HL-60 (cell line): ENCODE data around the gene DERL3.

Experiments
- DNase-seq, 2 experiments: peaks; one replicate each; pipeline ENCODE4 v3.0.0-alpha.2; 2010 to 2020; ENCODE audit warnings: low read depth in 1 of 2, low spot score in 1 of 2
- H3K27ac ChIP-seq: fragments of 250-450 bp; sonication (Bioruptor Pico); replicated peaks from 2 replicates; pipeline ENCODE4 v1.5.1; 2020; ENCODE audit warnings: mild to moderate bottlenecking, moderate library complexity
- H3K27me3 ChIP-seq: fragments of 250-450 bp; sonication (Bioruptor Pico); 2 replicates; pipeline ENCODE4 v1.5.1; 2021; ENCODE audit warnings: mild to moderate bottlenecking, moderate library complexity; ENCODE audit not compliant: insufficient read depth, poor library complexity, severe bottlenecking
- H3K4me3 ChIP-seq: replicated peaks from 2 replicates; pipeline ENCODE4 v1.5.1; 2011; ENCODE audit warnings: mild to moderate bottlenecking, control low read depth, low read length; ENCODE audit not compliant: insufficient read depth
- GABPA ChIP-seq: IDR thresholded peaks from 2 replicates; pipeline ENCODE4 v1.6.1; 2012; ENCODE audit warnings: low read depth
- POLR2AphosphoS5 ChIP-seq: IDR thresholded peaks from 2 replicates; pipeline ENCODE4 v1.6.1; 2012; ENCODE audit warnings: low read depth
- SPI1 ChIP-seq: IDR thresholded peaks from 2 replicates; pipeline ENCODE4 v1.6.1; 2012; ENCODE audit warnings: low read depth, mild to moderate bottlenecking, borderline replicate concordance
- TF ChIP-seq, protein P1 (sequence below): IDR thresholded peaks from 2 replicates; pipeline ENCODE4 v1.6.1; 2012; ENCODE audit warnings: low read depth; ENCODE audit not compliant: insufficient replicate concordance
- TF ChIP-seq, protein P2 (sequence below): IDR thresholded peaks from one replicate; pipeline ENCODE4 v1.5.1; 2011; ENCODE audit warnings: low read length, control low read depth, inconsistent platforms; ENCODE audit not compliant: insufficient read depth

DERL3 gene

DNA sequence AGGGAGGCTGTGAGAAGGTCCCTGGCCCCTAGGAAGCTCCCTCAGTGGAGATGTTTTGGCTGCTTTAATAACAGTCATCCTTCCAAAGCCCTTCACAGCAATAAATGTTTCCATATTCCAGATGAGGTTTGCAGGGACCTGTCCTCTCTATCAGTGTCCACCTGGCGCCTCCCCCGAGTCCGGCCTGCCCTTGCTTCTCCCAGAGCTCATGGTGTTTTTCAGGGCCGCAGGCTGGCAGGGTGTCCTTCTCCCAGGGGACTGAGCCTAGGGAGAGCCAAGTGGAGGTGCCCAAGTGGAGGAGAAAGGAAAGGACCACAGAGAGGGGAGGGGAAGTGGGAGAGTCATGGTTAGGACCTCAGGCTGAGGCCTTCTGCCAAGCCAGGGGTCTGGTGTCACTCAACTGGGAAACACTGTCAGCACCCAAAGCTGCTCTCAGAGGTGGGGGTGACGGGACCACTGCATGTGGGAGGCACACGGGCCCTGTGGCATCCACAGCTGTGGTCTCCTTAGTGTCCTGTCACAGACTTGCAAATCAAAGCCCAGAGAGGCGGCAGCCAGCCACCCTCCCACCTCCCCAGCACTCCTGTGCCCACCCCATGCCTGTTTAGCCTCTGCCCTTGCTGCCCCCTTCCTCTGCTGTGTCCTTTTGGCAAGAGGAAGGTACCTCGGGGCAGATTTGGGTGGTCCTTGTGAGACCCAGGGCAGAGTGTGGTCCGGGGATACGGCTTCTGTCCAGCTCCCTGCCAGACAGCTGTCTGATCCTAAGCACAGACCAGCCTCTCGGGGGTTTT lies 6.4 kb downstream of the DERL3 start:
- H3K27me3 ChIP-seq: no peaks in the 10 kb centered on the region
- H3K27ac ChIP-seq: no peak overlapping the region
- DNase-seq: no peak
- H3K4me3 ChIP-seq: no peak overlapping the region
- TF ChIP-seq, protein P1, sequence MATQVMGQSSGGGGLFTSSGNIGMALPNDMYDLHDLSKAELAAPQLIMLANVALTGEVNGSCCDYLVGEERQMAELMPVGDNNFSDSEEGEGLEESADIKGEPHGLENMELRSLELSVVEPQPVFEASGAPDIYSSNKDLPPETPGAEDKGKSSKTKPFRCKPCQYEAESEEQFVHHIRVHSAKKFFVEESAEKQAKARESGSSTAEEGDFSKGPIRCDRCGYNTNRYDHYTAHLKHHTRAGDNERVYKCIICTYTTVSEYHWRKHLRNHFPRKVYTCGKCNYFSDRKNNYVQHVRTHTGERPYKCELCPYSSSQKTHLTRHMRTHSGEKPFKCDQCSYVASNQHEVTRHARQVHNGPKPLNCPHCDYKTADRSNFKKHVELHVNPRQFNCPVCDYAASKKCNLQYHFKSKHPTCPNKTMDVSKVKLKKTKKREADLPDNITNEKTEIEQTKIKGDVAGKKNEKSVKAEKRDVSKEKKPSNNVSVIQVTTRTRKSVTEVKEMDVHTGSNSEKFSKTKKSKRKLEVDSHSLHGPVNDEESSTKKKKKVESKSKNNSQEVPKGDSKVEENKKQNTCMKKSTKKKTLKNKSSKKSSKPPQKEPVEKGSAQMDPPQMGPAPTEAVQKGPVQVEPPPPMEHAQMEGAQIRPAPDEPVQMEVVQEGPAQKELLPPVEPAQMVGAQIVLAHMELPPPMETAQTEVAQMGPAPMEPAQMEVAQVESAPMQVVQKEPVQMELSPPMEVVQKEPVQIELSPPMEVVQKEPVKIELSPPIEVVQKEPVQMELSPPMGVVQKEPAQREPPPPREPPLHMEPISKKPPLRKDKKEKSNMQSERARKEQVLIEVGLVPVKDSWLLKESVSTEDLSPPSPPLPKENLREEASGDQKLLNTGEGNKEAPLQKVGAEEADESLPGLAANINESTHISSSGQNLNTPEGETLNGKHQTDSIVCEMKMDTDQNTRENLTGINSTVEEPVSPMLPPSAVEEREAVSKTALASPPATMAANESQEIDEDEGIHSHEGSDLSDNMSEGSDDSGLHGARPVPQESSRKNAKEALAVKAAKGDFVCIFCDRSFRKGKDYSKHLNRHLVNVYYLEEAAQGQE: no peak
- TF ChIP-seq, protein P2, sequence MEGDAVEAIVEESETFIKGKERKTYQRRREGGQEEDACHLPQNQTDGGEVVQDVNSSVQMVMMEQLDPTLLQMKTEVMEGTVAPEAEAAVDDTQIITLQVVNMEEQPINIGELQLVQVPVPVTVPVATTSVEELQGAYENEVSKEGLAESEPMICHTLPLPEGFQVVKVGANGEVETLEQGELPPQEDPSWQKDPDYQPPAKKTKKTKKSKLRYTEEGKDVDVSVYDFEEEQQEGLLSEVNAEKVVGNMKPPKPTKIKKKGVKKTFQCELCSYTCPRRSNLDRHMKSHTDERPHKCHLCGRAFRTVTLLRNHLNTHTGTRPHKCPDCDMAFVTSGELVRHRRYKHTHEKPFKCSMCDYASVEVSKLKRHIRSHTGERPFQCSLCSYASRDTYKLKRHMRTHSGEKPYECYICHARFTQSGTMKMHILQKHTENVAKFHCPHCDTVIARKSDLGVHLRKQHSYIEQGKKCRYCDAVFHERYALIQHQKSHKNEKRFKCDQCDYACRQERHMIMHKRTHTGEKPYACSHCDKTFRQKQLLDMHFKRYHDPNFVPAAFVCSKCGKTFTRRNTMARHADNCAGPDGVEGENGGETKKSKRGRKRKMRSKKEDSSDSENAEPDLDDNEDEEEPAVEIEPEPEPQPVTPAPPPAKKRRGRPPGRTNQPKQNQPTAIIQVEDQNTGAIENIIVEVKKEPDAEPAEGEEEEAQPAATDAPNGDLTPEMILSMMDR: no peak
- TF ChIP-seq POLR2AphosphoS5 (no peak), GABPA (no peak), SPI1 (no peak)

DNA sequence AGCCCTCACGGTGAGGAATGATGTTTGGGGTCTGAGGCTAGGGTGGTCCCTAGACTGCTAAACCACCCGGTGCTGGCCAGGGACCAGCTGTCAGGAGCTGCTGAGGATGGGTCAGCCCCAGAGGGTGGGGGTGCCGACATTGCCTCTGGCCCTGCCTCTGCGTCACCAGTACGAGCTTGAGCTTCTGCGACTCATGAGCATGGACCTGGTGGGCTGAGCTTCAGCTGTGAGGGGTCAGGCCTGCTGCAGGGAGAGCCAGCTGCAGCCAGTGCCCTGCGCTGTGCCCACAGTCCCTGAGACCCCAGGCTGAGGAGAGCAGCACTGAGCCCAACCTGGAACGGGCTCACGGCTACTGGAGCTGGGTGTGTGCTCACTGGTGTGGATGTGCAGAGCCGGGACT lies 7.0 kb downstream of the DERL3 start:
- TF ChIP-seq GABPA (no peak), POLR2AphosphoS5 (no peak), SPI1 (no peak)
- TF ChIP-seq, protein P1: no peak
- TF ChIP-seq, protein P2: no peak
- no peak for DNase-seq
- Histone ChIP-seq H3K27me3 (no peaks in the 10 kb centered on the region), H3K4me3 (no peak overlapping the region), H3K27ac (no peak overlapping the region)

DNA sequence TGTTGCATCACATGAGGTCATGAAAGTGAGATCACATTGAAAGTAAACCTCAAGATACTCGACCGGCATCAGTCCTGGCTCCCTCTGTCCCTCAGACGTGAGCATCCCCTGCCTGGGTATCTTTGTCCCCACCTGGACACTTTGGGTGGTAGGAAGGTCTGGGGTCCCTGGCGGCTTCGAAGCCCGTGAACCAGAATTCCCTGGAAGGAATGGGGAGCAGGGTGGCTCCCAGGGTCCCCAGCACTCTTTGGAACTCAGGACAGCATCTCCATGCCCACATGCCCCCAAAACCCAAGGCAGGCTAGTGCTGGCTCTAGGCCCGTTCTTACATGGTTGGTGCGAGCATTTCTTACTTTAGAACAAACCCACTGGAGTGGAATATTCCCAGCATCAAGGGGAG lies 7.5 kb downstream of the DERL3 start:
- H3K27me3 ChIP-seq: no peaks in the 10 kb centered on the region
- TF ChIP-seq GABPA: no peak
- TF ChIP-seq, protein P2: no peak
- TF ChIP-seq POLR2AphosphoS5: no peak
- TF ChIP-seq, protein P1: no peak
- TF ChIP-seq SPI1: no peak
- H3K4me3 ChIP-seq: no peak overlapping the region
- no peak for DNase-seq
- H3K27ac ChIP-seq: no peak overlapping the region
